Measurements from ENCODE around the gene STAT4. TPM values are rescaled to one million over a fixed set of nuclear protein-coding genes. Genes with fewer than 3 reads are reported as not detected.

STAT4 gene
- total RNA-seq, 1 experiment from 2014 or later: not detected

DNA sequence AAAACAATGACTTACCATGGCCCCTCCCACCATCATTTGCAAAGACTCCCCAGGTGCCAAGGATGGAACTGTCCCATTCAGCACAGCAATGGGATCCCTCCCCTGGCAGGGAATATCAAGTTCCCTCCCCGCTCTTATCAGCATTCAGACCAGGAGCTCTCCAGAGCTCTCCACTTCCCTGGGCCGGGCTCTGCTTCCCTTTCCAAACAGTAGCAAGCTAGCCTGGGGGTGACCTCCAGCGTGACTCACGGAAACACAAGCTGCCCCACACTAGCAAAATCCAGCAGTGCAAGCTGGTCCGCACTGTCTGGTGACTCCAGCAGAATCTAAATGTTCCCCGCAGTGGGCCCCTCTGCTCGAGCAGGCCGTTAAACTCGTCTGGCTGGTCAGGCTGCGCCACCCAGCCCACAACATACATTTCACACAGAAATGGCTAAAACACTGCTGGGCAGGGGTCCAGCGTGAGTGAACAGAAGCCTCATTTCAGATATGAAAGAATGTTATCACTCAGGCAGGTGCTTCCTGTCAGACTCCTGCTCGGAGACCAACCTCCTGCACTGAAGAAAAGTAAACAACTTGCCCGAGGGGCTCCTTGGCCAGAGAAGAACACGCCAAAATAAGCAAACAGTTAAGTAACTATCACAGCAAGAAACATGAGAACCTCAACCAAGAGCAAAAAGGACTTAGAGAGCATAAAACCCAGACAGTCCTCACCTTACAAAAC is 170.7 kb downstream of the STAT4 start:
- no peaks in the 10 kb centered on the region for H3K9me3 ChIP-seq (ENCODE audit: low read length)
- H4K20me1 ChIP-seq (ENCODE audit: insufficient read depth, low read depth, low read length): no peaks in the 10 kb centered on the region
- H3K4me1 ChIP-seq (ENCODE audit: low read length): no peaks in the 10 kb centered on the region
- H3K27me3 ChIP-seq (ENCODE audit: low read length): no peaks in the 10 kb centered on the region
- no peaks in the 10 kb centered on the region for H3K9me2 ChIP-seq (replicated peaks; ENCODE audit: insufficient read depth, low read length)
- H3K36me3 ChIP-seq (ENCODE audit: insufficient read depth, low read length): peaks cover 51% of the 10 kb centered on the region; the same call in 1 of the 2 replicates
- H3K4me3 ChIP-seq (ENCODE audit: low read length): no peak overlapping the region
- no peak overlapping the region for H3K4me2 ChIP-seq (ENCODE audit: low read depth, low read length, poor library complexity, severe bottlenecking)
- H3K9ac ChIP-seq (ENCODE audit: low read length): no peak overlapping the region
- H3K79me2 ChIP-seq (ENCODE audit: low read length): no peaks in the 10 kb centered on the region
- no peak overlapping the region for H3K27ac ChIP-seq (ENCODE audit: low read length)
- no peak overlapping the region for H2AFZ ChIP-seq (ENCODE audit: low read length)
- DNase-seq: no peak

Small RNA genes lying within 50 kb of the gene (small RNA-seq; reads per million reads assigned to genes)
- gene RNU6-959P: 0.16 reads per million

Other genes with a start within 250 kb of the STAT4 start
- 46.7 and 49.7 TPM in 2 replicates for gene STAT1, start 136.8 kb downstream of the STAT4 start, total RNA-seq (2014; rRNA removed; shearing (Covaris generic); ENCODE audit: low replicate concordance)
- gene MYO1B, start 94.4 kb upstream of the STAT4 start, total RNA-seq (2014; rRNA removed; shearing (Covaris generic); ENCODE audit: low replicate concordance): not detected in 2 replicates

Data from Karpas-422 (cell line).